ENCODE data around the gene GRIA4.

Gene GRIA4

DNA sequence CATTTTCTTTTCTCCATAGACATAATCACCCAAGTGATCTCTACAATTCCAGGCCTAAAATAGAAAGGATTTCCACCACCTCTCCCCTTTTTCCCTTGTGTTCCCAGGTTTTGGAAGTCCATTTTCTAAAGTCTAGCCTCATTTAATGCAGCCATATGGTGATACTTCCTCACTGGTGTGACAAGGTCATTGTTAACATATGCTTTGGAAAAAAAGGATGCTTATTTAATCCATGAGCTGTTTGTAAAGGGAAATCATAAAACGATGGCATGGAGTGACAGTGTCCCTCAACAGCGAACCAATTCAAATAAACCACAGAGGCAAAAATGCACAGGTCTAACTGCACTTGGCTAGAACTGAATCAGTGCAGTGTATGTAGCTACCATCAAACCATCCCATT lies 26.6 kb downstream of the GRIA4 start:
- no peak for DNase-seq (ENCODE audit: low read depth in 1 of 2, low spot score in 1 of 2)

DNA sequence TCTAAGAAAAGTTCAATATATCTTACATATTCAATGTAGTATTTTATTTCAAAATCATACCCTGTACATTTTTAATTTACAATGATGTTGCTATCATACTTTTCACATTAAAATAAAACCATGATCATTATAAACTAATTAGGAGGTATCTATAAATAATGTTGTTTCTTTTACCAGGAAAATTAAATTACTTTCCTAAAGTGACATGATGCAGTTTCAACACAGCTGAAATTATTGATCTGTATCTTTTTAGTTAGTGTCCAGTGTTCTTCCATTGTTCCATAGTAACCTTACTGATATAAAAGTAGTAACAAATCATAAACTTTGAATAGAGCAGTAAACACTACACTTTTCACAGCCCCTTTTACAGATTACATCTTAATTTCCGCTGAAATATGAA lies 29.7 kb downstream of the GRIA4 start:
- DNase-seq (ENCODE audit: low read depth in 1 of 2, low spot score in 1 of 2), result no peak

- no peak for DNase-seq (ENCODE audit: low read depth in 1 of 2, low spot score in 1 of 2)
Observed at GRCh38 chr11:105641433-105641832, 31.6 kb downstream of the GRIA4 start.

GRCh38 chr11:105642870-105643269 lies 33.0 kb downstream of the GRIA4 start:
- DNase-seq (ENCODE audit: low read depth in 1 of 2, low spot score in 1 of 2), result no peak

DNA sequence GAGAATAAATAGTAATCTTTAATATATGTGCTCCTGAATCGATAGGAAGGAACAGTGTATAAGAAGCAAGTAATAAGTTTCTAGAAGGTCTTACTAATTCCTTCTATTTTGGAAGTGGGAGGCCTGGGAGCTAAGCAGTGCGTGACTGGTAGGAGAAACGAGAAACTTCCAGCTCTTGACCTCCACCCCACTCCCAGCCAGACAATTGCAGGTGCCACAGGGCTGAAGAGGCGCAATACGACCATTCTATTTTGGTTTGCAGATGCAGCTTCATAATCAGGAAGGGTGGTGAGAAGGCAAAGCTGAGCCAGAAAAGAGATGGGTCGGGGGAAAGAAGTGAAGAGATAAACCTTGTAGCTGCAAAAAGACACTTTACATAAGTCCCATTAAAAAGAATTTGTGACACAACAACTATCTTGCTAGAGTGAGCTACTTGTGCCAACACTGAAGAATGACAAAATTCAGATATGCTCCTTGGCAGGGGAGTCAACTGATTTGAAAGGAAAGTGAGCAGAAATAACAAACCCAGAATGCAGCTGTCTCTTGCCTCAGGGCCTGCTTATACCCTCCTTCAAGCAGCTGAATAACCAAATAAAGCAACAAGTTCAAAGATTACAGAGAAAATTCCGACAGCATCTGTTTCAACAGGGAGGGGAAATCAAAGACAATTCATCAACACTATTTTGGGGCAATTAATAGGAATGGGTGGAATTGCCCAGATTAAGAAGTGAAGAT lies 35.1 kb downstream of the GRIA4 start:
- no peak for DNase-seq (ENCODE audit: low read depth in 1 of 2, low spot score in 1 of 2)

GRCh38 chr11:105647780-105648179 lies 37.9 kb downstream of the GRIA4 start:
- DNase-seq (ENCODE audit: low read depth in 1 of 2, low spot score in 1 of 2), result no peak

DNA sequence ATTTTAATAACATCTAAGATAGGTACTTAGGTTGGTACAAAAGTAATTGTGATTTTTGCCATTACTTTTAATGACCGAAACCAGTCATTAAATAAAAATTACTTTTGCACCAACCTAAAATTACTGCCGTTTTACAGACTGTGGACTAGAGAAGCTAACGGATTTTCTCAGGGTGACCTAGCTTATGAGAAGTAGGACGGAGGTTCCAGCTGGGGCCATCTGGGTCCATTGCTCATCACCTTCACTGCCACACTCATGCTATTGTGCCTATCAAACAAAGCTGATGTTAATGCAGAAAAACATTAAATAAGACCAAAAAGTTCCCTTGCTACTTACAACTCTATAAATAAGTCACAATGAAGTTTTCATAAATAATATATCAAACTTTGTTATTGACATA lies 38.9 kb downstream of the GRIA4 start:
- DNase-seq (ENCODE audit: low read depth in 1 of 2, low spot score in 1 of 2), result no peak

DNA sequence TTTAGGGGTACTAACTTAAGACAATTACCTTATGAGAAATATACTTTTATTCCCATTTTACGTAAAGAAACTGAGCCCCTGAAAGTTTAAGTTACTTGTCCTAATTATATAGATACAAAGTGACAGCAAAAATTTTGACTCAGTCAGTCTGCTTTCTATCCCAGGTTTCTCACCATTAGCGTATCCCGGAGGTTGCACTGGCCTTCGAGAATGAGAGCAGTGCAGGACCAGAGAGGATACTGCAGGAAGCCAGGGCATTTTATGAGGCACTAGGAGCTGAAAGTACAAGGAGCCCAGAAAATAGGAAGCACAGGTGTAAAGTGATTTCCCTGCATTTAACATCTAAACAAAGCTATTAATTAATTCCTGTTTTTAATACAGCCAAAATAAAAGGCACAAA lies 55.4 kb downstream of the GRIA4 start:
- DNase-seq (ENCODE audit: low read depth in 1 of 2, low spot score in 1 of 2), result no peak

- DNase-seq (ENCODE audit: low read depth in 1 of 2, low spot score in 1 of 2), result no peak
Observed at GRCh38 chr11:105667441-105667840, 57.6 kb downstream of the GRIA4 start.

- no peak for DNase-seq (ENCODE audit: low read depth in 1 of 2, low spot score in 1 of 2)
Observed at GRCh38 chr11:105670811-105671210, 60.9 kb downstream of the GRIA4 start.

GRCh38 chr11:105673089-105673488 lies 63.2 kb downstream of the GRIA4 start:
- no peak for DNase-seq (ENCODE audit: low read depth in 1 of 2, low spot score in 1 of 2)

DNA sequence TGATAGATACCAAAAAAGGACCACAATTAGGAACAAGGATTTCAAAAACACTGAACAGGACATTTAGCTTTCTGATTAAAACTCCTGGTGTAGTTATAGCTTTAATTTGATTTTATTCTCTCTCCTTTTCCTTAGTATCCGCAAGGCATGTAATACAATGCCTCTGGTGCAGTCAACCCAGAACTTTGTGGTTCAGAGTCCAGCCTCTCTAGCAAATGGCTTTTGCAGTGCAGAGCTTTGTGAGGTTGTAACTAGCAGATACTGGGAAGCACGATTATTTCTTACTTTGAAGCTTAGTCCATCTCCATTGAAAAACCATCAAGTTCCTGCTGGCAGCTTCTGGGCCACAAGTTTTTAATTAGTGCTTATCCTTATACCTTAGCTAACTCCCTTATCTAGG lies 79.8 kb downstream of the GRIA4 start:
- no peak for DNase-seq (ENCODE audit: low read depth in 1 of 2, low spot score in 1 of 2)

- no peak for DNase-seq (ENCODE audit: low read depth in 1 of 2, low spot score in 1 of 2)
Observed at GRCh38 chr11:105690467-105690866, 80.6 kb downstream of the GRIA4 start.

DNA sequence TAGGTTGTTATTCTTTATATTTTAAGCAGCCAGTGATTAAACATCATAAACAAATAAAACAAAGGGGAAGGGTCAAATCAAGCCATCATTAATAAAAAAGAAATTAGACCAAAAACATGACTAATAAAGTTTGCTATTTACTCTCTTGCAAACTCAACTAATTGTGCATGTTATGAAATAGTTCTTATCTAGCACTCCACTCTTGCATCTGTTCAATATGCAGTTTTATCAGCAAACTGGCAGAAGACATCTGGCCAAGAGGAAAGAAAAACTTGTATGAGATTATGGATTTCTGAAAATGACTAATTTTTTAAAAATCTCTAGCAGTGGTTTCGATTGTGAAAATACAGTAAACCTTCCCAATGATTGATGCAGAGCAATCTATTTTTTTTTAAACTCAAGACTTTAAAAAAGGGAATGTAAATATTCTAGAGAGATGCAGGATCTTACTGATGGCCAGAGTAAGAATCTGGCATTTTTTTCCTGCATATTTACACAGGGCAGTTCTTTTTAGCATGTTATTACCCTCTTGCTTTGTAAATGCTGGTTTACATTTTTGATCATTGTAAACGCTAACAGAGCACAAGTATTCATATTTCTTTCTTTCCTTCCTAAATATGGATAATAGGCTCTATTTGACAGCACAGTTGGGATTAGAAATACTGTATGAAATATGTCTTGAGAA lies 83.3 kb downstream of the GRIA4 start:
- DNase-seq (ENCODE audit: low read depth in 1 of 2, low spot score in 1 of 2), result no peak

DNA sequence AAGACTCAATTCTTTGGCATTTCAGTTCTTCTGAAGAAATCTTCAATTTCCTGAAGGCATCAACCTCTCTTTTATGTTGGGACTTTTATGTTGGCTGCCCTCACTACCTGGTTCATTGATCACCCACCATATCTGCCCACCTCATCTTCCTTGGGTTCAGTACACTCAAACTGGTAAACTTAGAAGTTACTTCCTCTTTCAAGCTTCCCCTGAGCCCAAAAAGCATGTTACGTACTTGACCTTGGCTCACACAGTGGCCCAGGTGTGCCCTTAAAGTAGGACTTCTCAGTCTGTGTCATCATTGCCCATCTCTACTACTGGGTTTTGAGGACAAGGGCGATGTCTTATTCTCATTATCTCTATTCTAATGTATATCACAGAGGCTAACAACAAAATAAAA lies 86.1 kb downstream of the GRIA4 start:
- no peak for DNase-seq (ENCODE audit: low read depth in 1 of 2, low spot score in 1 of 2)

GRCh38 chr11:105697291-105697690 lies 87.4 kb downstream of the GRIA4 start:
- DNase-seq (ENCODE audit: low read depth in 1 of 2, low spot score in 1 of 2), result no peak

- no peak for DNase-seq (ENCODE audit: low read depth in 1 of 2, low spot score in 1 of 2)
Observed at GRCh38 chr11:105699203-105699602, 89.3 kb downstream of the GRIA4 start.

DNA sequence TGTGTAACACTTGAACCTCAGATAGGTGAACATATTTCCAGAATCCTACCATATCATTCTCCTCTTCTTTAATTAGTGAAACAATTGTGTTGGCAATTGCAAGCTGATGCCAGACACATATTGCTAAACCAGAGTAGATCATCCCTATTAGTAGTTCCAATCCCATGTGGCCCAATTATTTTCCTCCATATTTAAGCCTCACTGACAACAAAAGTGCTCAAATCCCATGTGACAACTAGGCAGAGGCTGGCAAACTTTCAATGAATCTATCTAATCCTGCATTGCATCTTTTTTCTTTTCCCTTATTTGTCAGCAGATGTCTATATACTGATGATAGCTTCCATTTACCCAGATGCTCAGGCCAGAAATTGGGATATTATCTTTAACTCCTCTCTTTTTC lies 90.4 kb downstream of the GRIA4 start:
- no peak for DNase-seq (ENCODE audit: low read depth in 1 of 2, low spot score in 1 of 2)

DNA sequence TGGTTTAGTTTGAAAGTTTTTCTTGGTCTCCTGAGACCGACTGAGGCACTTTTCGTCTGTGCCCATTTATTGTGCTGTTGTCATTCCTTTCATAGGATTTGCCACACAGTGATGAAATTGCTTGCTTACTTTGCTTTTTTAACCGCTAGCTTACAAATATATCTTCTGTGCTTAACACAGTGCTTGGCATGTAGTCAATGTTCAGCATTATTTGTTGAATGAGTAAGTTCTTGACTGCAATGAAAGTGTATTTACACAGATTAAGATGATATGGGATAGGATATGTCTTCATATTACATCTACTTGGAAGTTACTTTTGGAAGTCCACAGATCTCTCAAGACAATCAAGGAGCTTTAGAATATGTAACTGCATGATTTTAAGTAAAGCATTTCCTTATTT lies 91.2 kb downstream of the GRIA4 start:
- no peak for DNase-seq (ENCODE audit: low read depth in 1 of 2, low spot score in 1 of 2)

DNA sequence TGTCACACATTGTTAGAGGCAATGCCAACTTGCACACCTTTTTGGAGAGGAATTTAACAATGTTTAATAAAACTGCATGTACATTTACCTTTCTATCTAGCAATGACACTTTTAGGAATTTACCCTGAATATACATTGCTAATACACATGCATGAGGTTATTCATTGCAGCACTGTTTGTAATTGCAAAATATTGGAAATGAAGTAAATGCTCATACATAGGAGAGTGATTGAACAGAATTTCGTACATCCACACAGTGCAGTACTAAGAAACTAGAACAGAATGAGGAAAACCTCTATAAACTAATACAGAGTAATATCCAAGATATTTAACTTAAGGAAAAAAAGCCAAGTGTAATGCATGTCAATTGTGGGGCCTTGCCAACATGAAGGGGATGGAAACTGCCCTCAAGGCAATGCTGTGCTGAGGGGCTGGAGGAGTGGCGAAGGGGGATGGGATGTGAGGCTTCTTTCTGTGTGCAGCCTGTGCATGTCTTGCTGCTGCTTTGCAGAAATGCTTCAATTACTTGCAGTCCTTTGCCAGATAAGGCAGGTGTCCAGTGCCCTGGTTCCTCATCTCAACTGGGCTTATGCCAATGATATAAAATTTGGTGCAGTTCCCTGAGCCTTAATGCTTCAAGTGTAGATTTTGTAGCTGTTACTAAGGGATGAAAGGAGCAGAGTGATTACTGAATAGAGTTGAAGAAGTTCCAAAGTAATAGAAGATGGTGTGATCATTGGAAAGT lies 96.1 kb downstream of the GRIA4 start:
- DNase-seq (ENCODE audit: low read depth in 1 of 2, low spot score in 1 of 2), result no peak

GRCh38 chr11:105713106-105713505 lies 103.2 kb downstream of the GRIA4 start:
- DNase-seq (ENCODE audit: low read depth in 1 of 2, low spot score in 1 of 2), result no peak

DNA sequence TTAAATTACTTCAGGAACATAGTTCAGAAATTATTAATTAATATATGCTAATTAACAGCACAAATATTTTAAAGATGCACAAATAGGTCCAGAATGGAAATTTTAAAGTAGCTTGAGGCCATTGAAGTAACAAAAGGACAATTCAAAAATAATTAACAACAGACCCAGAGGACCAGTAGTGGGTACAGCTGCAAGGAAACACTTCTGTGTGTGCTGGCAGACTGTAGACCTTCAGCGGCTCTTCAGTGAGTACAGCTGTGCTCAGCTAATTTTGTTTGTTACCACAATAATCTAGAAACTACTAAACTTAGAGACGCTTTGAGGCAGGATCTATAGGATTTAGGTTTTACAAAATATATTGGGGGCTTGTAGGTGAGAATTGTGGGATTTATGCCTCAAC lies 103.8 kb downstream of the GRIA4 start:
- no peak for DNase-seq (ENCODE audit: low read depth in 1 of 2, low spot score in 1 of 2)

Measured in activated T-helper 1 cell treated with anti-CD3 and anti-CD28 coated beads, Interleukin-2, amount 50 U/mL, for 16 hours (primary cell).